Thyroid gland (tissue), 4 donors: ENCODE data around the gene MCCC1. TPM values are rescaled to one million over a fixed set of nuclear protein-coding genes. Genes with fewer than 3 reads are reported as not detected.

ENCODE experiments used
- DNase-seq, 2 donors: peaks; one replicate each; pipeline ENCODE4 v3.0.0-alpha.2; 2019
- H3K27ac ChIP-seq, 3 donors: fragments of 200-600 bp; sonication (generic); 1 replicate in 2 of 3; 2 replicates in 1 of 3; pipeline ENCODE4 v1.5.1; 2016 to 2019; ENCODE audit warnings: mild to moderate bottlenecking in 1 of 3, moderate library complexity in 1 of 3
- H3K27me3 ChIP-seq: fragments of 200-600 bp; sonication (generic); one replicate; pipeline ENCODE4 v1.5.1; 2019
- H3K36me3 ChIP-seq, 2 donors: fragments of 200-600 bp; sonication (generic); one replicate each; pipeline ENCODE4 v1.5.1; 2016 to 2019
- H3K4me1 ChIP-seq, 2 donors: fragments of 200-600 bp; sonication (generic); one replicate each; pipeline ENCODE4 v1.5.1; 2017 to 2019
- H3K4me3 ChIP-seq, 3 donors: fragments of 200-600 bp; sonication (generic); replicated peaks in 1 of 3; 1 replicate in 2 of 3; 2 replicates in 1 of 3; pipeline ENCODE4 v1.5.1; 2016; ENCODE audit warnings: mild to moderate bottlenecking in 1 of 3
- H3K9me3 ChIP-seq: fragments of 200-600 bp; sonication (generic); one replicate; pipeline ENCODE4 v1.5.1; 2017
- POLR2A ChIP-seq, 2 donors: fragments of 450-650 bp; IDR thresholded peaks; one replicate each; pipeline ENCODE4 v1.6.1; 2017; ENCODE audit warnings: antibody characterized with exemption in 2 of 2, mild to moderate bottlenecking in 2 of 2, moderate library complexity in 1 of 2
- WGBS, 2 donors: methylation state at CpG; one replicate each; pipeline ENCODE4 v1.1.5; 2017; 5-methylcytosine and 5-hydroxymethylcytosine counted together
- intact Hi-C: fragments of 100-400 bp; cut with DNase I; formaldehyde crosslinking; loops from one replicate; pipeline ENCODE4 v1.15.1; 2023
- total RNA-seq, 4 donors: library from RNA; depleted of rRNA; stranded (reverse); fragments of >200 nt; gene quantifications; one replicate each; pipeline ENCODE4 v1.2.3, GENCODE V29; 2016
- TF ChIP-seq, protein P1 (sequence below), 6 experiments: fragments of 200-600 bp in 3 of 6; fragments of 450-650 bp in 3 of 6; sonication (generic) in 3 of 6; IDR thresholded peaks; one replicate each; pipeline ENCODE4 v1.5.1; 2016 to 2019; ENCODE audit warnings: antibody characterized with exemption in 6 of 6, mild to moderate bottlenecking in 2 of 6, inconsistent platforms in 1 of 6, moderate library complexity in 1 of 6

Gene MCCC1
- total RNA-seq, 4 donors from 2014 or later: 32.9 to 59.6 (median 46.3) TPM

DNA sequence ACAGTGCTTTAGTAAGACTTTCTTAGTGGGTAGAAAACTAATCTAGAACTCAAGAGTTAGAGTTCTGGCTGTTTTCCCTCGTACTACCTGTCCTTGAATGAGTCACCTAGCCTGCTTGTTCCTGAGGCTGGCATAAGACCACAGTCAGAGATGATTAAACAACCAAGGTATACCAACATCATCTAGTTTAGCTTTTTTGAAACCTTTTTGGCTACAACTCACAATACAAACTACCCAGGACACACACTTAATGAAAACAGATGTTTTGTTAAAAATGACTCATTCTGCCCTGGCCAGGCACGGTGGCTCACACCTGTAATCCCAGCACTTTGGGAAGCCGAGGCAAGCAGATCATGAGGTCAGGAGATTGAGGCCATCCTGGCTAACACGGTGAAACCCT lies 4.6 kb downstream of the MCCC1 start:
- H3K4me3 ChIP-seq: no peak overlapping the region
- H3K4me1 ChIP-seq: peaks cover 5 to 21% of the 10 kb centered on the region in 2 donors
- peaks cover 11 to 14% of the 10 kb centered on the region in 2 donors for H3K36me3 ChIP-seq
- no peak for TF ChIP-seq POLR2A (IDR thresholded peaks at IDR 0.05)
- TF ChIP-seq, protein P1, sequence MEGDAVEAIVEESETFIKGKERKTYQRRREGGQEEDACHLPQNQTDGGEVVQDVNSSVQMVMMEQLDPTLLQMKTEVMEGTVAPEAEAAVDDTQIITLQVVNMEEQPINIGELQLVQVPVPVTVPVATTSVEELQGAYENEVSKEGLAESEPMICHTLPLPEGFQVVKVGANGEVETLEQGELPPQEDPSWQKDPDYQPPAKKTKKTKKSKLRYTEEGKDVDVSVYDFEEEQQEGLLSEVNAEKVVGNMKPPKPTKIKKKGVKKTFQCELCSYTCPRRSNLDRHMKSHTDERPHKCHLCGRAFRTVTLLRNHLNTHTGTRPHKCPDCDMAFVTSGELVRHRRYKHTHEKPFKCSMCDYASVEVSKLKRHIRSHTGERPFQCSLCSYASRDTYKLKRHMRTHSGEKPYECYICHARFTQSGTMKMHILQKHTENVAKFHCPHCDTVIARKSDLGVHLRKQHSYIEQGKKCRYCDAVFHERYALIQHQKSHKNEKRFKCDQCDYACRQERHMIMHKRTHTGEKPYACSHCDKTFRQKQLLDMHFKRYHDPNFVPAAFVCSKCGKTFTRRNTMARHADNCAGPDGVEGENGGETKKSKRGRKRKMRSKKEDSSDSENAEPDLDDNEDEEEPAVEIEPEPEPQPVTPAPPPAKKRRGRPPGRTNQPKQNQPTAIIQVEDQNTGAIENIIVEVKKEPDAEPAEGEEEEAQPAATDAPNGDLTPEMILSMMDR (IDR thresholded peaks at IDR 0.05): no peak
- no peaks in the 10 kb centered on the region for H3K9me3 ChIP-seq
- intact Hi-C loops: no loop called here
- peak; percentile 31 to 45 for DNase-seq
- WGBS, 2 donors: 62 to 71% methylated on average over 4 of the region's 4 CpGs
- no peaks in the 10 kb centered on the region for H3K27me3 ChIP-seq
- peak overlapping the region in 2 of 3 donors; percentile 26 to 37 for H3K27ac ChIP-seq

DNA sequence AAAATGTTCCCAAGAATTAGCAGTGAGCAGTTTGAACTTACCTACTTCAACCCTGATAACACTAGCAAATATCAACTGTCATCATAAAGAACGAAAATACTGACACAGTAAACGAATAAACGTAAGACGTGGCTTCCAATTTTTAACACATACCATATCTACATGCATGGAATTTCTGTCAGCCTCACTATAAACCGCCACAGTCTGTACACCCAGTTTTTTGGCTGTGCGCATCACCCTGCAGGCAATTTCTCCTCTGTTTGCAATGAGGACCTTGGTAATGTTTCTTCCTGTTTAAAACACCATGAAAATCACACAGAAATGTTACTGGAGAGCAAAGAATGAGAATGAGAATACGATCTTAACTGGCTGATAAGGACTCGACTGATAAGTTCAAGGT lies 7.0 kb downstream of the MCCC1 start:
- TF ChIP-seq, protein P1 (IDR thresholded peaks at IDR 0.05): no peak
- no peak for TF ChIP-seq POLR2A (IDR thresholded peaks at IDR 0.05)
- peaks cover 0 to 6% of the 10 kb centered on the region in 2 donors for H3K4me1 ChIP-seq
- intact Hi-C loops: no loop called here
- no peak overlapping the region for H3K27ac ChIP-seq
- no peak overlapping the region for H3K4me3 ChIP-seq
- H3K27me3 ChIP-seq: no peaks in the 10 kb centered on the region
- 97 to 98% methylated on average over 8 of the region's 8 CpGs for WGBS, 2 donors
- DNase-seq: no peak
- no peaks in the 10 kb centered on the region for H3K9me3 ChIP-seq
- H3K36me3 ChIP-seq: peaks cover 14 to 17% of the 10 kb centered on the region in 2 donors

DNA sequence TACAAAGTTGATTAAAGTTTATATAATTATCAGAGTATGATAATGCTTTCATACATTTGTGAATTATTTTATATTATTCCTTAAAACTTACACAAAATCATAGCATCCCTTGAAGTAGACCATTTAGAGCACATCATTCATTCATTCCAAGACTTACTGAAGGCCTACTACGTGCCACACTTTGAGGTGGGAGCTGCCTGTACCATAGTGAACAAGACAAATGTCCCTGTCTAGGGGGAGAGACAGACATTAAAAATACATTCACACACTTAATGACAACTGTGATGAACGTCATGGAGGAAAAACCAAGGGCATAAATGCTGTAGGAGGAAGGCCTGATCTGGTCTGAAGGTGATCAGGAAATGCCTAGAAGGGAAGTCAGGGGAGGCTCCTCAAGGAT lies 12.1 kb downstream of the MCCC1 start:
- no peaks in the 10 kb centered on the region for H3K9me3 ChIP-seq
- H3K4me1 ChIP-seq: peaks cover 7 to 11% of the 10 kb centered on the region in 2 donors
- no peak overlapping the region for H3K27ac ChIP-seq
- DNase-seq: no peak
- no peak for TF ChIP-seq POLR2A (IDR thresholded peaks at IDR 0.05)
- TF ChIP-seq, protein P1 (IDR thresholded peaks at IDR 0.05): no peak
- peaks cover 19 to 31% of the 10 kb centered on the region in 2 donors for H3K36me3 ChIP-seq
- no peaks in the 10 kb centered on the region for H3K27me3 ChIP-seq
- no peak overlapping the region for H3K4me3 ChIP-seq
- 90 to 96% methylated on average over 2 of the region's 2 CpGs for WGBS, 2 donors
- intact Hi-C loops: no loop called here

DNA sequence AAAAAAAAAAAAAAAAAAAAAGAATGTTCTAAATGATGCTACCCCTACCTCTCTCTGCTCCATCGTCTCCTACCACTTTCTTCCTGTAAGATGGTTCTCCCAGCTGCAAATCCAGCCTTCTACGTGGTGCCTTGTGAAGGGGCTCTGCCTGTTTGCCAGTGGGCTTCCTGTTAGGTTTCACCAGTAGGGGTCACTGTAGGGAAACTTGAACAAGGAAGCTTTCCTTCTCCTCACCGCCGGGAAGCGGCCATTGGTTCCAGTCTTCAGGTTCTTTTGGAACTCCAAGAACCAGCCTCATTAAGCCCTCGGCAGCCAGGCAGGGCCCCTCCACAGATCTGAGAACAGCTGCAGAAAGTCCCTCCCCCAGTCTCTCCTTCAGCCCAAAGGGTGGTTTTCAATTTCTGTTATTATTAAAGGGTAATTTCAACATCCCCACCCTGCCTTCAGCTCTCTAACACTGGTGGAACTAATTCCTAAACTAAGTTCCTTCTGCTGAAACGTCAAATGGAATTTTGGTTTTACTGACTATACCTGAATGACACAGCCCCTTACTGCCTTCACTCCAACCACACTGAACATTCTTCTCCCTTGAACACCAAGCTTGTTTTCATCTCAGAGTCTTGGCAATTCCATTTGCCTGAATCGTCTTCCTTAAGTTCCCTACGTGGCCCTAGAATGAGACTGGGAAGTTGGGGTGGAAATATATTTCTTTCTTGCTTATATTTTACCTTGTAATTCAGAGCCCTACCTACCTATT lies 13.5 kb downstream of the MCCC1 start:
- TF ChIP-seq POLR2A (IDR thresholded peaks at IDR 0.05): no peak
- TF ChIP-seq, protein P1 (IDR thresholded peaks at IDR 0.05): no peak
- H3K4me1 ChIP-seq: peaks cover 16 to 20% of the 10 kb centered on the region in 2 donors
- no peak overlapping the region for H3K4me3 ChIP-seq
- peaks cover 8 to 19% of the 10 kb centered on the region in 2 donors for H3K36me3 ChIP-seq
- no peaks in the 10 kb centered on the region for H3K9me3 ChIP-seq
- no peak for DNase-seq
- H3K27me3 ChIP-seq: no peaks in the 10 kb centered on the region
- no peak overlapping the region for H3K27ac ChIP-seq
- intact Hi-C loops: no loop called here
- 85 to 93% methylated on average over 9 of the region's 9 CpGs for WGBS, 2 donors

DNA sequence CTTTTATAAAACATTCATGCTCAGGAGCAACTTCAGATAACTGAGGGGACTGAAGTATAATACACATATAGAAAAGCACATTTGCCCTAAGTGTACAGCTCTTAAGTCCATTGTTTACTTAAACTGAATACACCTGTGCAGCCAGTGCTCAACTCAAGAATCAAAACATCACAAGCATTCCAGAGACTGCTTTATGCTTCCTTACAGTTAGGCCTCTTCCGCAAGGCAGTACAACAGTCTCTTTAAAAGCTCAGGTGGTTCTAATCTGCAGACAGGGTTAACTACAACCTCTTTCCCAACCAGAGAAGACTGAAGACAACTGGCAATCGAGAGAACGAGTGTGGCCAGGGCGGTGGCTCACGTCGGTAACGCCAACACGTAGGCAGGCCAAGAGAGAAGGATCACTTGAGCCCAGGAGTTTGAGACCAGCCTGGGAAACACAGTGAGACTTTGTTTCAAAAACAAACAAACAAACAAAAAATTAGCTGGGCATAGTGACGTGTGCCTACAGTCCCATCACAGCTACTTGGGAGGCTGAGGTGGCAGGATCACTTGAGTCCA lies 16.9 kb downstream of the MCCC1 start:
- WGBS, 2 donors: 37 to 52% methylated on average over 9 of the region's 9 CpGs
- Histone ChIP-seq H3K9me3 (no peaks in the 10 kb centered on the region), H3K36me3 (peaks cover 7 to 19% of the 10 kb centered on the region in 2 donors), H3K4me1 (peaks cover 16 to 20% of the 10 kb centered on the region in 2 donors), H3K4me3 (no peak overlapping the region), H3K27me3 (no peaks in the 10 kb centered on the region), H3K27ac (peak overlapping the region in 2 of 3 donors; percentile 14 to 40)
- peak in 1 of 2 donors; percentile 38 for DNase-seq
- intact Hi-C loops: no loop called here
- TF ChIP-seq POLR2A (IDR thresholded peaks at IDR 0.05): no peak
- TF ChIP-seq, protein P1 (IDR thresholded peaks at IDR 0.05): no peak
